ENCODE data around the gene CHMP2B.

DNA sequence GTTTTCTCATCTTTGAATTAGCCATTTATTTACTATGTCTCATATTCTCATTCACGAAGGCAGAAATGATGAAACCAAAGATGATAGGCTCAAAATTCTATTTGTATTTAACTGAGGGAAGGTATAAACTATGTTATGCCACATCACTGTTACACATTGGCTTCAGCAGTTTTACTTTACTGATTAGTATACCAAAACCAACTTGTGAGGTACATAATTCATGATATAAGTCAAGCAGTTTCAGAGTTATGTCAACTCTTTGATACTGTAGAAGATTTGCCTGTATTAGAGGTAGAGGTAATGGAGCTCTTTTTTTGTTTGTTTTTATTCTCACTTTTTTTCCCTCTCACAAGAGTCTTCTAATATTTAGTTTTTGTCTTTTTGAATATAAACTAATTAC, 22.9 kb downstream of the CHMP2B start:
- TF ChIP-seq, protein P1, sequence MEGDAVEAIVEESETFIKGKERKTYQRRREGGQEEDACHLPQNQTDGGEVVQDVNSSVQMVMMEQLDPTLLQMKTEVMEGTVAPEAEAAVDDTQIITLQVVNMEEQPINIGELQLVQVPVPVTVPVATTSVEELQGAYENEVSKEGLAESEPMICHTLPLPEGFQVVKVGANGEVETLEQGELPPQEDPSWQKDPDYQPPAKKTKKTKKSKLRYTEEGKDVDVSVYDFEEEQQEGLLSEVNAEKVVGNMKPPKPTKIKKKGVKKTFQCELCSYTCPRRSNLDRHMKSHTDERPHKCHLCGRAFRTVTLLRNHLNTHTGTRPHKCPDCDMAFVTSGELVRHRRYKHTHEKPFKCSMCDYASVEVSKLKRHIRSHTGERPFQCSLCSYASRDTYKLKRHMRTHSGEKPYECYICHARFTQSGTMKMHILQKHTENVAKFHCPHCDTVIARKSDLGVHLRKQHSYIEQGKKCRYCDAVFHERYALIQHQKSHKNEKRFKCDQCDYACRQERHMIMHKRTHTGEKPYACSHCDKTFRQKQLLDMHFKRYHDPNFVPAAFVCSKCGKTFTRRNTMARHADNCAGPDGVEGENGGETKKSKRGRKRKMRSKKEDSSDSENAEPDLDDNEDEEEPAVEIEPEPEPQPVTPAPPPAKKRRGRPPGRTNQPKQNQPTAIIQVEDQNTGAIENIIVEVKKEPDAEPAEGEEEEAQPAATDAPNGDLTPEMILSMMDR (IDR thresholded peaks at IDR 0.05; ENCODE audit: control extremely low read depth in 1 of 3, insufficient read depth in 1 of 3, low read depth in 1 of 3, low read length in 3 of 3), result no peak
- no peak for TF ChIP-seq YY1 (IDR thresholded peaks at IDR 0.05; ENCODE audit: low read depth, low read length)
- TF ChIP-seq, protein P2, sequence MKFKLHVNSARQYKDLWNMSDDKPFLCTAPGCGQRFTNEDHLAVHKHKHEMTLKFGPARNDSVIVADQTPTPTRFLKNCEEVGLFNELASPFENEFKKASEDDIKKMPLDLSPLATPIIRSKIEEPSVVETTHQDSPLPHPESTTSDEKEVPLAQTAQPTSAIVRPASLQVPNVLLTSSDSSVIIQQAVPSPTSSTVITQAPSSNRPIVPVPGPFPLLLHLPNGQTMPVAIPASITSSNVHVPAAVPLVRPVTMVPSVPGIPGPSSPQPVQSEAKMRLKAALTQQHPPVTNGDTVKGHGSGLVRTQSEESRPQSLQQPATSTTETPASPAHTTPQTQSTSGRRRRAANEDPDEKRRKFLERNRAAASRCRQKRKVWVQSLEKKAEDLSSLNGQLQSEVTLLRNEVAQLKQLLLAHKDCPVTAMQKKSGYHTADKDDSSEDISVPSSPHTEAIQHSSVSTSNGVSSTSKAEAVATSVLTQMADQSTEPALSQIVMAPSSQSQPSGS (IDR thresholded peaks at IDR 0.05; ENCODE audit: low read length), result no peak
- no peak for TF ChIP-seq EZH2 (IDR thresholded peaks at IDR 0.05; ENCODE audit: low read depth, low read length, severe bottlenecking)
- TF ChIP-seq EGR1 (IDR thresholded peaks at IDR 0.05; ENCODE audit: borderline replicate concordance, low read depth, low read length), result no peak
- TF ChIP-seq POLR2A (IDR thresholded peaks at IDR 0.05; ENCODE audit: control extremely low read depth in 1 of 2, low read depth in 2 of 2, low read length in 2 of 2), result no peak
- TF ChIP-seq, protein P3, sequence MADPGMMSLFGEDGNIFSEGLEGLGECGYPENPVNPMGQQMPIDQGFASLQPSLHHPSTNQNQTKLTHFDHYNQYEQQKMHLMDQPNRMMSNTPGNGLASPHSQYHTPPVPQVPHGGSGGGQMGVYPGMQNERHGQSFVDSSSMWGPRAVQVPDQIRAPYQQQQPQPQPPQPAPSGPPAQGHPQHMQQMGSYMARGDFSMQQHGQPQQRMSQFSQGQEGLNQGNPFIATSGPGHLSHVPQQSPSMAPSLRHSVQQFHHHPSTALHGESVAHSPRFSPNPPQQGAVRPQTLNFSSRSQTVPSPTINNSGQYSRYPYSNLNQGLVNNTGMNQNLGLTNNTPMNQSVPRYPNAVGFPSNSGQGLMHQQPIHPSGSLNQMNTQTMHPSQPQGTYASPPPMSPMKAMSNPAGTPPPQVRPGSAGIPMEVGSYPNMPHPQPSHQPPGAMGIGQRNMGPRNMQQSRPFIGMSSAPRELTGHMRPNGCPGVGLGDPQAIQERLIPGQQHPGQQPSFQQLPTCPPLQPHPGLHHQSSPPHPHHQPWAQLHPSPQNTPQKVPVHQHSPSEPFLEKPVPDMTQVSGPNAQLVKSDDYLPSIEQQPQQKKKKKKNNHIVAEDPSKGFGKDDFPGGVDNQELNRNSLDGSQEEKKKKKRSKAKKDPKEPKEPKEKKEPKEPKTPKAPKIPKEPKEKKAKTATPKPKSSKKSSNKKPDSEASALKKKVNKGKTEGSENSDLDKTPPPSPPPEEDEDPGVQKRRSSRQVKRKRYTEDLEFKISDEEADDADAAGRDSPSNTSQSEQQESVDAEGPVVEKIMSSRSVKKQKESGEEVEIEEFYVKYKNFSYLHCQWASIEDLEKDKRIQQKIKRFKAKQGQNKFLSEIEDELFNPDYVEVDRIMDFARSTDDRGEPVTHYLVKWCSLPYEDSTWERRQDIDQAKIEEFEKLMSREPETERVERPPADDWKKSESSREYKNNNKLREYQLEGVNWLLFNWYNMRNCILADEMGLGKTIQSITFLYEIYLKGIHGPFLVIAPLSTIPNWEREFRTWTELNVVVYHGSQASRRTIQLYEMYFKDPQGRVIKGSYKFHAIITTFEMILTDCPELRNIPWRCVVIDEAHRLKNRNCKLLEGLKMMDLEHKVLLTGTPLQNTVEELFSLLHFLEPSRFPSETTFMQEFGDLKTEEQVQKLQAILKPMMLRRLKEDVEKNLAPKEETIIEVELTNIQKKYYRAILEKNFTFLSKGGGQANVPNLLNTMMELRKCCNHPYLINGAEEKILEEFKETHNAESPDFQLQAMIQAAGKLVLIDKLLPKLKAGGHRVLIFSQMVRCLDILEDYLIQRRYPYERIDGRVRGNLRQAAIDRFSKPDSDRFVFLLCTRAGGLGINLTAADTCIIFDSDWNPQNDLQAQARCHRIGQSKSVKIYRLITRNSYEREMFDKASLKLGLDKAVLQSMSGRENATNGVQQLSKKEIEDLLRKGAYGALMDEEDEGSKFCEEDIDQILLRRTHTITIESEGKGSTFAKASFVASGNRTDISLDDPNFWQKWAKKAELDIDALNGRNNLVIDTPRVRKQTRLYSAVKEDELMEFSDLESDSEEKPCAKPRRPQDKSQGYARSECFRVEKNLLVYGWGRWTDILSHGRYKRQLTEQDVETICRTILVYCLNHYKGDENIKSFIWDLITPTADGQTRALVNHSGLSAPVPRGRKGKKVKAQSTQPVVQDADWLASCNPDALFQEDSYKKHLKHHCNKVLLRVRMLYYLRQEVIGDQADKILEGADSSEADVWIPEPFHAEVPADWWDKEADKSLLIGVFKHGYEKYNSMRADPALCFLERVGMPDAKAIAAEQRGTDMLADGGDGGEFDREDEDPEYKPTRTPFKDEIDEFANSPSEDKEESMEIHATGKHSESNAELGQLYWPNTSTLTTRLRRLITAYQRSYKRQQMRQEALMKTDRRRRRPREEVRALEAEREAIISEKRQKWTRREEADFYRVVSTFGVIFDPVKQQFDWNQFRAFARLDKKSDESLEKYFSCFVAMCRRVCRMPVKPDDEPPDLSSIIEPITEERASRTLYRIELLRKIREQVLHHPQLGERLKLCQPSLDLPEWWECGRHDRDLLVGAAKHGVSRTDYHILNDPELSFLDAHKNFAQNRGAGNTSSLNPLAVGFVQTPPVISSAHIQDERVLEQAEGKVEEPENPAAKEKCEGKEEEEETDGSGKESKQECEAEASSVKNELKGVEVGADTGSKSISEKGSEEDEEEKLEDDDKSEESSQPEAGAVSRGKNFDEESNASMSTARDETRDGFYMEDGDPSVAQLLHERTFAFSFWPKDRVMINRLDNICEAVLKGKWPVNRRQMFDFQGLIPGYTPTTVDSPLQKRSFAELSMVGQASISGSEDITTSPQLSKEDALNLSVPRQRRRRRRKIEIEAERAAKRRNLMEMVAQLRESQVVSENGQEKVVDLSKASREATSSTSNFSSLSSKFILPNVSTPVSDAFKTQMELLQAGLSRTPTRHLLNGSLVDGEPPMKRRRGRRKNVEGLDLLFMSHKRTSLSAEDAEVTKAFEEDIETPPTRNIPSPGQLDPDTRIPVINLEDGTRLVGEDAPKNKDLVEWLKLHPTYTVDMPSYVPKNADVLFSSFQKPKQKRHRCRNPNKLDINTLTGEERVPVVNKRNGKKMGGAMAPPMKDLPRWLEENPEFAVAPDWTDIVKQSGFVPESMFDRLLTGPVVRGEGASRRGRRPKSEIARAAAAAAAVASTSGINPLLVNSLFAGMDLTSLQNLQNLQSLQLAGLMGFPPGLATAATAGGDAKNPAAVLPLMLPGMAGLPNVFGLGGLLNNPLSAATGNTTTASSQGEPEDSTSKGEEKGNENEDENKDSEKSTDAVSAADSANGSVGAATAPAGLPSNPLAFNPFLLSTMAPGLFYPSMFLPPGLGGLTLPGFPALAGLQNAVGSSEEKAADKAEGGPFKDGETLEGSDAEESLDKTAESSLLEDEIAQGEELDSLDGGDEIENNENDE (IDR thresholded peaks at IDR 0.05; ENCODE audit: insufficient replicate concordance, low read length), result no peak
- TF ChIP-seq TCF12 (IDR thresholded peaks at IDR 0.05; ENCODE audit: low read depth, low read length), result no peak

Measured in H1 (cell line).